ENCODE measurements around the gene BLVRB. TPM values are rescaled to one million over a fixed set of nuclear protein-coding genes. Genes with fewer than 3 reads are reported as not detected.

The BLVRB gene
- total RNA-seq, 1 experiment from 2014 or later = 246 TPM

- CTCF ChIA-PET = interaction anchor here (0.6 kb wide), 1 partner anchor 16 kb away, joined by 3 read pairs; no protein-coding TSS in a partner anchor
- BruUV-seq (replicated peaks) = no TSS peak
Measured at GRCh38 chr19:40416918-40417642, 48.5 kb downstream of the BLVRB start.

GRCh38 chr19:40415768-40416167, 49.8 kb downstream of the BLVRB start:
- intact Hi-C loops (cut with micrococcal nuclease) = no loop called here

More at GRCh38 chr19:40416918-40417642, 48.5 kb downstream of the BLVRB start:
- Histone ChIP-seq H3K27me3 (ENCODE audit: low read length) (no peaks in the 10 kb centered on the region), H3K4me1 (ENCODE audit: insufficient read depth, low read length) (peaks cover 9% of the 10 kb centered on the region), H3K79me2 (ENCODE audit: low read length) (0 out of 2 replicates have a peak, but pooled peaks cover under 1% of the 10 kb centered on the region), H3K4me3 (ENCODE audit: low read length) (no peak overlapping the region), H3K4me2 (ENCODE audit: low read length) (no peak overlapping the region), H3K9me3 (ENCODE audit: low read length) (no peaks in the 10 kb centered on the region), H4K20me1 (ENCODE audit: low read length) (no peaks in the 10 kb centered on the region), H3K9me2 (replicated peaks; ENCODE audit: low read length) (no peaks in the 10 kb centered on the region), H2AFZ (ENCODE audit: low read length) (no peak overlapping the region), H3K27ac (ENCODE audit: low read length) (no peak overlapping the region), H3K36me3 (ENCODE audit: low read depth, low read length) (no peaks in the 10 kb centered on the region), H3K9ac (ENCODE audit: low read length) (no peak overlapping the region), H3F3A (ENCODE audit: low read length, unreplicated experiment) (no peaks in the 10 kb centered on the region)
- ATAC-seq (no peak), DNase-seq (peak; percentile 20)
- POLR2A ChIA-PET (ENCODE audit: unreplicated experiment) = no interaction called here
- intact Hi-C loops (cut with micrococcal nuclease) = no loop called here
- no peak for TF ChIP-seq EZH2 (IDR thresholded peaks at IDR 0.05; ENCODE audit: low read length, unreplicated experiment)
- TF ChIP-seq EZH2phosphoT487 (IDR thresholded peaks at IDR 0.05; ENCODE audit: borderline replicate concordance, low read length) = no peak
- TF ChIP-seq, protein P1, sequence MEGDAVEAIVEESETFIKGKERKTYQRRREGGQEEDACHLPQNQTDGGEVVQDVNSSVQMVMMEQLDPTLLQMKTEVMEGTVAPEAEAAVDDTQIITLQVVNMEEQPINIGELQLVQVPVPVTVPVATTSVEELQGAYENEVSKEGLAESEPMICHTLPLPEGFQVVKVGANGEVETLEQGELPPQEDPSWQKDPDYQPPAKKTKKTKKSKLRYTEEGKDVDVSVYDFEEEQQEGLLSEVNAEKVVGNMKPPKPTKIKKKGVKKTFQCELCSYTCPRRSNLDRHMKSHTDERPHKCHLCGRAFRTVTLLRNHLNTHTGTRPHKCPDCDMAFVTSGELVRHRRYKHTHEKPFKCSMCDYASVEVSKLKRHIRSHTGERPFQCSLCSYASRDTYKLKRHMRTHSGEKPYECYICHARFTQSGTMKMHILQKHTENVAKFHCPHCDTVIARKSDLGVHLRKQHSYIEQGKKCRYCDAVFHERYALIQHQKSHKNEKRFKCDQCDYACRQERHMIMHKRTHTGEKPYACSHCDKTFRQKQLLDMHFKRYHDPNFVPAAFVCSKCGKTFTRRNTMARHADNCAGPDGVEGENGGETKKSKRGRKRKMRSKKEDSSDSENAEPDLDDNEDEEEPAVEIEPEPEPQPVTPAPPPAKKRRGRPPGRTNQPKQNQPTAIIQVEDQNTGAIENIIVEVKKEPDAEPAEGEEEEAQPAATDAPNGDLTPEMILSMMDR (conservative IDR thresholded peaks at IDR 0.05; ENCODE audit: low read depth, low read length) = no peak

More at GRCh38 chr19:40415768-40416167, 49.8 kb downstream of the BLVRB start:
- Histone ChIP-seq H3K4me3 (ENCODE audit: low read length) (no peak overlapping the region), H3K79me2 (ENCODE audit: low read length) (no peaks in the 10 kb centered on the region), H3K36me3 (ENCODE audit: low read depth, low read length) (no peaks in the 10 kb centered on the region), H3K4me2 (ENCODE audit: low read length) (no peak overlapping the region), H3K9ac (ENCODE audit: low read length) (no peak overlapping the region), H3K9me3 (ENCODE audit: low read length) (no peaks in the 10 kb centered on the region), H3K4me1 (ENCODE audit: insufficient read depth, low read length) (no peaks in the 10 kb centered on the region), H3K9me2 (replicated peaks; ENCODE audit: low read length) (no peaks in the 10 kb centered on the region), H3K27ac (ENCODE audit: low read length) (no peak overlapping the region), H4K20me1 (ENCODE audit: low read length) (no peaks in the 10 kb centered on the region), H3K27me3 (ENCODE audit: low read length) (no peaks in the 10 kb centered on the region), H2AFZ (ENCODE audit: low read length) (no peak overlapping the region), H3F3A (ENCODE audit: low read length, unreplicated experiment) (no peaks in the 10 kb centered on the region)
- ChIA-PET CTCF (no interaction called here), POLR2A (ENCODE audit: unreplicated experiment) (no interaction called here)
- ATAC-seq (no peak), DNase-seq (no peak)
- BruUV-seq (replicated peaks) = no TSS peak
- TF ChIP-seq, protein P1 (conservative IDR thresholded peaks at IDR 0.05; ENCODE audit: low read depth, low read length) = no peak
- TF ChIP-seq EZH2phosphoT487 (IDR thresholded peaks at IDR 0.05; ENCODE audit: borderline replicate concordance, low read length) (no peak), EZH2 (IDR thresholded peaks at IDR 0.05; ENCODE audit: low read length, unreplicated experiment) (no peak)

Data from PC-3 (cell line).